ENCODE data around the gene LNX1.
A peak's percentile ranks its signal among the peaks of the same experiment; 100 is the strongest.

LNX1 gene

GRCh38 chr4:53465891-53466290 is 125.4 kb downstream of the LNX1 start:
- H3K4me3 ChIP-seq (ENCODE audit: low read depth, low read length): no peak overlapping the region
- H3K27me3 ChIP-seq (replicated peaks): no peaks in the 10 kb centered on the region
- in situ Hi-C loops (cut with HindIII; ENCODE audit: low pct_ligation_motif_present, low sequenced_read_pairs): no loop called here
- DNase-seq: no peak
- TF ChIP-seq CTCF (IDR thresholded peaks at IDR 0.05; ENCODE audit: low read depth, low read length, missing control alignments): no peak
- H3K27ac ChIP-seq: no peak overlapping the region
- H3K36me3 ChIP-seq (replicated peaks): peaks cover 3% of the 10 kb centered on the region

- in situ Hi-C loops (cut with HindIII; ENCODE audit: low pct_ligation_motif_present, low sequenced_read_pairs): no loop called here
- Histone ChIP-seq H3K27ac (no peak overlapping the region), H3K27me3 (replicated peaks) (no peaks in the 10 kb centered on the region), H3K4me3 (ENCODE audit: low read depth, low read length) (no peak overlapping the region), H3K36me3 (replicated peaks) (peaks cover 3% of the 10 kb centered on the region)
- no peak for TF ChIP-seq CTCF (IDR thresholded peaks at IDR 0.05; ENCODE audit: low read depth, low read length, missing control alignments)
- DNase-seq: no peak
Observed at GRCh38 chr4:53465281-53465680, 126.0 kb downstream of the LNX1 start.

- in situ Hi-C loops (cut with HindIII; ENCODE audit: low pct_ligation_motif_present, low sequenced_read_pairs): no loop called here
- no peak for DNase-seq
- H3K36me3 ChIP-seq (replicated peaks): peaks cover 3% of the 10 kb centered on the region
Observed at GRCh38 chr4:53463340-53463739, 127.9 kb downstream of the LNX1 start.

GRCh38 chr4:53461244-53461643 is 130.0 kb downstream of the LNX1 start:
- in situ Hi-C loops (cut with HindIII; ENCODE audit: low pct_ligation_motif_present, low sequenced_read_pairs): no loop called here
- DNase-seq: no peak
- no peaks in the 10 kb centered on the region for H3K27me3 ChIP-seq (replicated peaks)
- H3K27ac ChIP-seq: no peak overlapping the region
- H3K36me3 ChIP-seq (replicated peaks): peaks cover 3% of the 10 kb centered on the region
- no peak overlapping the region for H3K4me3 ChIP-seq (ENCODE audit: low read depth, low read length)
- TF ChIP-seq CTCF (IDR thresholded peaks at IDR 0.05; ENCODE audit: low read depth, low read length, missing control alignments): no peak

More at GRCh38 chr4:53463340-53463739, 127.9 kb downstream of the LNX1 start:
- no peaks in the 10 kb centered on the region for H3K27me3 ChIP-seq (replicated peaks)
- no peak overlapping the region for H3K4me3 ChIP-seq (ENCODE audit: low read depth, low read length)
- no peak overlapping the region for H3K27ac ChIP-seq
- no peak for TF ChIP-seq CTCF (IDR thresholded peaks at IDR 0.05; ENCODE audit: low read depth, low read length, missing control alignments)

GRCh38 chr4:53459548-53459947 is 131.7 kb downstream of the LNX1 start:
- TF ChIP-seq CTCF (IDR thresholded peaks at IDR 0.05; ENCODE audit: low read depth, low read length, missing control alignments): no peak
- H3K4me3 ChIP-seq (ENCODE audit: low read depth, low read length): no peak overlapping the region
- no peak overlapping the region for H3K27ac ChIP-seq
- peaks cover 5% of the 10 kb centered on the region for H3K36me3 ChIP-seq (replicated peaks)
- in situ Hi-C loops (cut with HindIII; ENCODE audit: low pct_ligation_motif_present, low sequenced_read_pairs): no loop called here
- peak; percentile 48 for DNase-seq
- no peaks in the 10 kb centered on the region for H3K27me3 ChIP-seq (replicated peaks)

GRCh38 chr4:53456178-53456577 is 135.1 kb downstream of the LNX1 start:
- H3K27ac ChIP-seq: no peak overlapping the region
- no peak overlapping the region for H3K4me3 ChIP-seq (ENCODE audit: low read depth, low read length)
- DNase-seq: no peak
- no peak for TF ChIP-seq CTCF (IDR thresholded peaks at IDR 0.05; ENCODE audit: low read depth, low read length, missing control alignments)
- H3K36me3 ChIP-seq (replicated peaks): peaks cover 9% of the 10 kb centered on the region
- in situ Hi-C loops (cut with HindIII; ENCODE audit: low pct_ligation_motif_present, low sequenced_read_pairs): no loop called here
- no peaks in the 10 kb centered on the region for H3K27me3 ChIP-seq (replicated peaks)
